Parathyroid adenoma (tissue), 2 donors: ENCODE results near the gene CEBPA.

Experiments
- H2AFZ ChIP-seq: fragments of 300-600 bp; sonication (generic); one replicate; pipeline ENCODE4 v1.7.0; 2017; ENCODE audit warnings: antibody characterized with exemption, mild to moderate bottlenecking
- H3K27ac ChIP-seq: fragments of 300-600 bp; sonication (generic); one replicate; pipeline ENCODE4 v1.7.0; 2017
- H3K27me3 ChIP-seq: fragments of 300-600 bp; sonication (generic); one replicate; pipeline ENCODE4 v1.7.0; 2017; ENCODE audit warnings: low read length; ENCODE audit not compliant: control insufficient read depth, insufficient read depth
- H3K36me3 ChIP-seq: fragments of 300-600 bp; sonication (generic); one replicate; pipeline ENCODE4 v1.7.0; 2017; ENCODE audit warnings: low read length; ENCODE audit not compliant: control insufficient read depth, insufficient read depth
- H3K4me1 ChIP-seq: fragments of 300-600 bp; sonication (generic); one replicate; pipeline ENCODE4 v1.7.0; 2017; ENCODE audit warnings: control low read depth
- H3K4me2 ChIP-seq: fragments of 300-600 bp; sonication (generic); one replicate; pipeline ENCODE4 v1.7.0; 2017; ENCODE audit warnings: low read length
- H3K4me3 ChIP-seq: fragments of 300-600 bp; sonication (generic); one replicate; pipeline ENCODE4 v1.7.0; 2017; ENCODE audit warnings: low read depth, low read length
- H3K79me2 ChIP-seq: fragments of 300-600 bp; sonication (generic); one replicate; pipeline ENCODE4 v1.7.0; 2017; ENCODE audit warnings: control low read depth
- H3K9ac ChIP-seq: fragments of 300-600 bp; sonication (generic); one replicate; pipeline ENCODE4 v1.7.0; 2017; ENCODE audit warnings: mild to moderate bottlenecking
- H3K9me3 ChIP-seq: fragments of 300-600 bp; sonication (generic); one replicate; pipeline ENCODE4 v1.7.0; 2017; ENCODE audit warnings: low read length; ENCODE audit not compliant: control insufficient read depth
- TF ChIP-seq, protein P1 (sequence below): fragments of 300-600 bp; sonication (generic); IDR thresholded peaks from one replicate; pipeline ENCODE4 v1.7.0; 2017; ENCODE audit warnings: antibody characterized with exemption, mild to moderate bottlenecking
- donor health status: primary hyperparathyroidism.

CEBPA gene

DNA sequence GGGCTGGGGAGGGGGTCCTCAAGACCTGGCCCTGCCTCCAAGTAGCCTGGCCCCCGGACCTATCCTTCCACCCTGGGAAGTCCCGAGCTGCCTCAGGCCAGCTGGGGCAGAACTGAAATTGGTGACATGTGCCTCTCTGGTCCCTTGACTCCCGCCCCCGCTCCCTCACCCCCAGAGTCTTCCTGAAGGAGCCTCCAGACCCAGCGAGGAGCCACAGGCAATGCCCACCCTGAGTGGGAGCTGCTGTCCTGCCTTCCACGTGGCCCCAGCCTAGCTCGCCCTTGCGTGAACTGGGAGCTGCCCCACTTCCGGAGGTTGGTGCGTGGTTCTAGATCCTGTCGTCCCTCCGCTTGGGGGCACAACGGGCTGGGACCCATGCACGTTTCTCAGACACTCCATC, 34.6 kb downstream of the CEBPA start:
- TF ChIP-seq, protein P1, sequence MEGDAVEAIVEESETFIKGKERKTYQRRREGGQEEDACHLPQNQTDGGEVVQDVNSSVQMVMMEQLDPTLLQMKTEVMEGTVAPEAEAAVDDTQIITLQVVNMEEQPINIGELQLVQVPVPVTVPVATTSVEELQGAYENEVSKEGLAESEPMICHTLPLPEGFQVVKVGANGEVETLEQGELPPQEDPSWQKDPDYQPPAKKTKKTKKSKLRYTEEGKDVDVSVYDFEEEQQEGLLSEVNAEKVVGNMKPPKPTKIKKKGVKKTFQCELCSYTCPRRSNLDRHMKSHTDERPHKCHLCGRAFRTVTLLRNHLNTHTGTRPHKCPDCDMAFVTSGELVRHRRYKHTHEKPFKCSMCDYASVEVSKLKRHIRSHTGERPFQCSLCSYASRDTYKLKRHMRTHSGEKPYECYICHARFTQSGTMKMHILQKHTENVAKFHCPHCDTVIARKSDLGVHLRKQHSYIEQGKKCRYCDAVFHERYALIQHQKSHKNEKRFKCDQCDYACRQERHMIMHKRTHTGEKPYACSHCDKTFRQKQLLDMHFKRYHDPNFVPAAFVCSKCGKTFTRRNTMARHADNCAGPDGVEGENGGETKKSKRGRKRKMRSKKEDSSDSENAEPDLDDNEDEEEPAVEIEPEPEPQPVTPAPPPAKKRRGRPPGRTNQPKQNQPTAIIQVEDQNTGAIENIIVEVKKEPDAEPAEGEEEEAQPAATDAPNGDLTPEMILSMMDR, result no peak
- Histone ChIP-seq H3K27me3 (no peaks in the 10 kb centered on the region), H3K9me3 (no peaks in the 10 kb centered on the region), H3K27ac (no peak overlapping the region), H2AFZ (no peak overlapping the region), H3K36me3 (no peaks in the 10 kb centered on the region), H3K4me3 (no peak overlapping the region), H3K4me2 (no peak overlapping the region), H3K9ac (no peak overlapping the region), H3K4me1 (no peaks in the 10 kb centered on the region), H3K79me2 (no peaks in the 10 kb centered on the region)

DNA sequence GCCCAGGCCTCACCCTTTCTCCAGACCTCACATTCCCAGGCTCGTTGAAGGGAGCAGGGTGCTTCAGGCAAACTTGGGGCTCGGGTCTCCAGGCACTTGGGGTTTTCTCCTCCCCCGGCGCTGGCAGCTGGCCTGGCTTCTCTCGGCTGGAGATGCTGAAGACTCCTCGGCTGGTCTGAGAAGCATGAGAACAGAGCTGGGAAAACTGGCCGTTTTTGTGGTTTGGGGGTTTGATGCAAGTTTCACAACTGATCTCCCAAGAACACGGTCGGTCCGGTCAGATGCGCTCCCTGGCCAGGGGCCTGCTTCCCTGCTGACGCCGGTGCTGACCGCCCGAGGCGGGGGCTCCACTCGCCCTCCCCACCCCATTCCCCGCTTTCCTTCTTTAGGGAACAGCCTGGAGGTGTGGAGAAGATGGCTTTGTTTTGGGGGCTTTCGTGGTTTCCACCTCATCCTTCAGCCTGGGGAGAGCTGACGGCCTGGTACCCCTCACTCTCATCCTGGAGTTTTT, 35.3 kb downstream of the CEBPA start:
- Histone ChIP-seq H3K36me3 (no peaks in the 10 kb centered on the region), H3K27me3 (no peaks in the 10 kb centered on the region), H3K79me2 (no peaks in the 10 kb centered on the region), H3K4me1 (no peaks in the 10 kb centered on the region), H3K4me2 (no peak overlapping the region), H3K27ac (no peak overlapping the region), H2AFZ (no peak overlapping the region), H3K9me3 (no peaks in the 10 kb centered on the region), H3K9ac (no peak overlapping the region), H3K4me3 (no peak overlapping the region)
- TF ChIP-seq, protein P1, result no peak

DNA sequence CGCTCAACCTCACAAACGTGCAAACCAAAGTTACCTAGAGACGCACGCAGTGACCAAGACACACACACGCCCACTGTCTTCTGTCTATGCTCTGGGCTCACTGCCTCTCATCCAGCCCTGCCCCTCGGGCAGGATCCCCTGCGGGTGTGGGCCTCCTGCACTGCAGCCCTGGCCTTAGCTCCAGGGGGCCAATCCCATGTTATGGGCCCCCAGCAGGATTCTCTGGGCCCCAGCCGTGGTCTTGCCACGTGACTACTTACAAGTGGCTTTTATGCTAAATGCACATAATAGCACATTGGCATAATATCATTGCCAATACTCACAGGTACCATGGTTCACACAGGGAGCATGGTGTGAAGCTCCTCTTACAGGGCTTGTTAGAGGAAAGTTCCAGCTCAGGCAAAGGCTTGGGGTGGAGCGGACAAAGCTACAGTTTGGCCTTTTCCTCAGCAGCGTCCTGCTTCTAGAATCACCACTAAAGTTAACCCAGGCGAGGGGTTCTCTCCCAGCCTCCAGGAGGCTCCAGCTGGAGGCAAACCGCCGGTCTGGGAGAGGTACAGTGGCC, 37.4 kb downstream of the CEBPA start:
- no peaks in the 10 kb centered on the region for H3K79me2 ChIP-seq
- no peaks in the 10 kb centered on the region for H3K9me3 ChIP-seq
- no peak overlapping the region for H2AFZ ChIP-seq
- H3K36me3 ChIP-seq, result no peaks in the 10 kb centered on the region
- H3K4me1 ChIP-seq, result no peaks in the 10 kb centered on the region
- H3K4me3 ChIP-seq, result no peak overlapping the region
- TF ChIP-seq, protein P1, result no peak
- H3K27me3 ChIP-seq, result no peaks in the 10 kb centered on the region
- no peak overlapping the region for H3K9ac ChIP-seq
- H3K4me2 ChIP-seq, result no peak overlapping the region
- no peak overlapping the region for H3K27ac ChIP-seq

DNA sequence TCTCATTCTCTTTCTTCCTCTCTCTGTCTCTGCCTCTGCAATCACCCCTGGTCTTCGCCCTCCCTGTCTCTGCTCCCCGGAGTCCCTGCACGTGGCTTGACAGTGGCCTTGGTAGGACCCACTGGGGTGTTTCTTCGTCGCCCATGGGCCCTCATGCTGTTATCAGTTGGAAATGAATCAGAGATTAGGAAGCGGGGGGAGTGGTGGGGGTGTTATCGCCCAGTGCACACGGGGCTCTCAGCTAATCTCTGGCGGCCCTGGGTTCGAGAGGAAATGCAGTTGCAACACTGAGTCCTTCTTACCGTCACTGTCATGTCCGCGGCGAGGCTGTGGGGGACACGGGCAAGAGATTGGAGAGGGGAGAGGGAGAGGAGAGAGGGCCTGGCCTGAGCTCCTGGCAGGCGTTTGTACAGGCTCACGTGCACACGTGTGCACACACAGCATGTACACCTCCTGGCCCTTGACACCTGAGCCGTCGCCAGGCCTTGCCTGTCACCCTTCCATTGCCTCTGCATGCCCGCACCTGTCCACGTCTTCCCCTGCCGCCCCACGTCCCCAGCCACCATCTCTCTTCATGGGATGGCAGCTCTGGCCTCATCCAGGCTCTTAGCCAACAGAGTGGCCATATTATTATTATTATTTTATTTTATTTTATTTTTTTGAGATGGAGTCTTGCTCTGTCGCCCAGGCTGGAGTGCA, 38.9 kb downstream of the CEBPA start:
- TF ChIP-seq, protein P1, result no peak
- no peaks in the 10 kb centered on the region for H3K4me1 ChIP-seq

More for the DNA sequence above, 38.9 kb downstream of the CEBPA start:
- Histone ChIP-seq H2AFZ (no peak overlapping the region), H3K27ac (no peak overlapping the region), H3K9ac (no peak overlapping the region), H3K79me2 (no peaks in the 10 kb centered on the region), H3K36me3 (no peaks in the 10 kb centered on the region), H3K4me3 (no peak overlapping the region), H3K9me3 (no peaks in the 10 kb centered on the region), H3K27me3 (no peaks in the 10 kb centered on the region), H3K4me2 (no peak overlapping the region)
